PFSK-1 (cell line): ENCODE results near the gene IL10.

Experiments
- FOXP2 ChIP-seq: optimal IDR thresholded peaks from 2 replicates; pipeline ENCODE3; 2011; ENCODE audit warnings: borderline replicate concordance, control low read depth, inconsistent platforms; ENCODE audit not compliant: insufficient read depth; ENCODE audit errors: extremely low read length, extremely low read depth
- POLR2AphosphoS5 ChIP-seq: IDR thresholded peaks from 2 replicates; pipeline ENCODE4 v1.6.1; 2012; ENCODE audit warnings: low read depth, mild to moderate bottlenecking, control low read depth, low read length, moderate library complexity
- SIN3A ChIP-seq: IDR thresholded peaks from 2 replicates; pipeline ENCODE4 v1.6.1; 2012; ENCODE audit warnings: mild to moderate bottlenecking, low read length, moderate library complexity, borderline replicate concordance; ENCODE audit not compliant: insufficient read depth
- TAF1 ChIP-seq: IDR thresholded peaks from 2 replicates; pipeline ENCODE4 v1.6.1; 2012; ENCODE audit warnings: low read length, control low read depth, borderline replicate concordance; ENCODE audit not compliant: insufficient read depth
- TF ChIP-seq, protein P1 (sequence below), 2 experiments: IDR thresholded peaks; 2 replicates each; pipeline versions ENCODE4 v1.6.1 to v1.8.0; 2011 to 2012; ENCODE audit warnings: low read depth in 2 of 2, low read length in 2 of 2, control low read depth in 1 of 2, inconsistent platforms in 1 of 2, mild to moderate bottlenecking in 1 of 2, moderate library complexity in 1 of 2; ENCODE audit not compliant: insufficient read depth in 1 of 2

Gene IL10

DNA sequence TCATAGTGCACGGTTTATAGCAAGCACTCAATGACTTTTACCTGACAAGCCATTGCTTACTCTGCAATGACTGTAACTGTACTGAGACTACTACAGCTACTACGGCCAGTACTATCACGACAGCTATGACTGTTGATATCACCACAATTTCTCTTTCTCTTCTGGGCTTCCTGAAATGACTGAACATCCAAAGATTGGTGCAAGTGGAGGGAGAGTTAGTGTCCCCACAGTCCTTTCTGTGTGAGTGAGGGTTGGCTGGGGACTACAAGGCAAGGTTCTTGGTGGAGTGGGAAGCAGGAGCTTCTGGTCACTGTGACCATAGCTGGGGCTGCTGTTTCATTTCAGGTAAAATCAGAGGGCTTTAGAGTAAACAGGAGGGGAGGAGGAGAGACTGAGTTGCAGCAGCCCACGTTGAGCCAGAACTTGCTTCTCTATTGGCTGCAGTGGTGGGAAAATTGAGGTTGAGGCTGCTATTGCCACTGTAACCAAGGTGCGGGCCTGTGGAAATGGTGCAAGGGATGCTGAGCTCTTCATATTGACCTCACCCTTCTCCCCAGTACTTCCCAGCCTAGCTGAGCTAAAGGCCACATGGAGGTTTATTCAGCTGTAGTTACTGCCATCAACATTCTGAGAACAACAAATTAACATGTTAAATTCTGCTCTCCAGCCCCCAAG is 14.1 kb upstream of the IL10 start:
- TF ChIP-seq FOXP2 = no peak
- no peak for TF ChIP-seq TAF1
- TF ChIP-seq, protein P1, sequence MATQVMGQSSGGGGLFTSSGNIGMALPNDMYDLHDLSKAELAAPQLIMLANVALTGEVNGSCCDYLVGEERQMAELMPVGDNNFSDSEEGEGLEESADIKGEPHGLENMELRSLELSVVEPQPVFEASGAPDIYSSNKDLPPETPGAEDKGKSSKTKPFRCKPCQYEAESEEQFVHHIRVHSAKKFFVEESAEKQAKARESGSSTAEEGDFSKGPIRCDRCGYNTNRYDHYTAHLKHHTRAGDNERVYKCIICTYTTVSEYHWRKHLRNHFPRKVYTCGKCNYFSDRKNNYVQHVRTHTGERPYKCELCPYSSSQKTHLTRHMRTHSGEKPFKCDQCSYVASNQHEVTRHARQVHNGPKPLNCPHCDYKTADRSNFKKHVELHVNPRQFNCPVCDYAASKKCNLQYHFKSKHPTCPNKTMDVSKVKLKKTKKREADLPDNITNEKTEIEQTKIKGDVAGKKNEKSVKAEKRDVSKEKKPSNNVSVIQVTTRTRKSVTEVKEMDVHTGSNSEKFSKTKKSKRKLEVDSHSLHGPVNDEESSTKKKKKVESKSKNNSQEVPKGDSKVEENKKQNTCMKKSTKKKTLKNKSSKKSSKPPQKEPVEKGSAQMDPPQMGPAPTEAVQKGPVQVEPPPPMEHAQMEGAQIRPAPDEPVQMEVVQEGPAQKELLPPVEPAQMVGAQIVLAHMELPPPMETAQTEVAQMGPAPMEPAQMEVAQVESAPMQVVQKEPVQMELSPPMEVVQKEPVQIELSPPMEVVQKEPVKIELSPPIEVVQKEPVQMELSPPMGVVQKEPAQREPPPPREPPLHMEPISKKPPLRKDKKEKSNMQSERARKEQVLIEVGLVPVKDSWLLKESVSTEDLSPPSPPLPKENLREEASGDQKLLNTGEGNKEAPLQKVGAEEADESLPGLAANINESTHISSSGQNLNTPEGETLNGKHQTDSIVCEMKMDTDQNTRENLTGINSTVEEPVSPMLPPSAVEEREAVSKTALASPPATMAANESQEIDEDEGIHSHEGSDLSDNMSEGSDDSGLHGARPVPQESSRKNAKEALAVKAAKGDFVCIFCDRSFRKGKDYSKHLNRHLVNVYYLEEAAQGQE (IDR thresholded peaks at IDR 0.05; ENCODE audit: insufficient read depth in 1 of 2, low read depth in 2 of 2, low read length in 2 of 2) = no peak
- TF ChIP-seq POLR2AphosphoS5 = no peak
- TF ChIP-seq SIN3A = no peak

DNA sequence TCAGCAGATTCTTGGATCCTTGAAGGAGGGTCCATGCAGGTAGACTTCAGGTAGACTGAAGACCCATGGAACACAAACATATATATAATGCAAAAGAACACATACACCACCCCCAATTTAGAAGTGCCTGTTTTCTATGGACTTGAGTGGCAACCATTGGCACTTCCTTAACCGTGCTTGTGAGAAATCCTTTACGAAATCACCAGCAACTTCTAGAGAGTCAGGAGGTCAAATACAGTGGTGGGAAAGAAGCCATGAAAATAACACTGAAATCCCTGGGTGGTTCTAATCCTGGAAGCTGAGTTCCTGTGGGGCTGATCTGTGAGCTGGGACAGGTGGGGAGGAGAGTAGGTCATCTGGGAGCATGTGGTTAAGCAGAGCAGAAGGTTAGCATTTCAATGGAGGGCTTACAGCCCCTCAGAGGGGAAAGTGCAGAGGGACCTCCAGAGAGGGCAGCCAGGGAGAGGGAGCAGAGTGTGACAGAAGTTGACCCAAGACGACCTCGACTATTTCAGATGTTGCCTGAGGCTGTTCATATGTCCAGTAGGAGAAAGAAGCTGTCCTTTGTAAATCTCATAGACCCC is 13.0 kb upstream of the IL10 start:
- no peak for TF ChIP-seq SIN3A
- no peak for TF ChIP-seq FOXP2
- no peak for TF ChIP-seq POLR2AphosphoS5
- TF ChIP-seq, protein P1 (IDR thresholded peaks at IDR 0.05; ENCODE audit: insufficient read depth in 1 of 2, low read depth in 2 of 2, low read length in 2 of 2) = no peak
- TF ChIP-seq TAF1 = no peak

DNA sequence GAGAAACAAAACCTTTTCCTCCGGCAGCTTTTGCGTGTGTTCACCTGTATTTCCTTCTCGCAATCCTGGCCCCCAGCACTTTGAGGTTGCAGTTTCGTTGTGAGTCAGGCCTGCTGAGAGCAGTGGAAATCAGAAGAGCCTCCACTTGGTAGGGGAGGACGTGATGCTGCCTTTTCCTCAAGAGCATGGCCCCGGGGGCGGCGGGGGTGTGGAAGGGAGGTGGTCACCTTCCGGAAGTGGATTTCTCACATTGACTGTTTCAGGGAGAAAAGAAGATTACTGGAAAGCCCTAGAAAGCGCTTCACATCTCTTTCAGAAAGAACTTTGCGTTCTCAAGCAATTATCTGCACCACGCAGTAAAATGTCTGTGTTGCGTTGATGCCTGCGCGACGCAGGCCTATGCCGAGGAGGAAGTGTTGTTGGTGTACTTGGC is 12.2 kb upstream of the IL10 start:
- TF ChIP-seq SIN3A (no peak), POLR2AphosphoS5 (no peak), TAF1 (no peak), FOXP2 (no peak)
- TF ChIP-seq, protein P1 (IDR thresholded peaks at IDR 0.05; ENCODE audit: insufficient read depth in 1 of 2, low read depth in 2 of 2, low read length in 2 of 2) = no peak

DNA sequence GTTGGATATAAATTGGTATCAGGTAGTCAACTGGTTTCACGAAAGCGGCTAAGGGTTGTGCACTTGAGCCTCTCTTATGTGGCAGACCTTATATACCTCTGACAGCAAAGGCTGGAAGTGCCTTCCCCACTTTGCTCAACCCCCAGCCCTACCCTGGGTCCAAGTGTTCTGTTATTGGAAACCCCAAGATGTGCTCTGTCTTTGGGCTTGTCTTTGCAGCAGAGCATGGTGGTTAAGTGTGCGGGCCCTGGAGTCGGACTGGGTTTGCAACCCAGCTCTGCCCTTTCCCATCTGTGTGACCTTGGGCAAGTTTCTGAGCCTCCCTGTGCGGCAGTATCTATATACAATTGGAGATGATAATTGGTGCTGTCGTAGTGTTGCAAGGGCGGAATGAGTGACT is 11.2 kb upstream of the IL10 start:
- no peak for TF ChIP-seq TAF1
- no peak for TF ChIP-seq POLR2AphosphoS5
- TF ChIP-seq, protein P1 (IDR thresholded peaks at IDR 0.05; ENCODE audit: insufficient read depth in 1 of 2, low read depth in 2 of 2, low read length in 2 of 2) = no peak
- TF ChIP-seq FOXP2 = no peak
- TF ChIP-seq SIN3A = no peak

DNA sequence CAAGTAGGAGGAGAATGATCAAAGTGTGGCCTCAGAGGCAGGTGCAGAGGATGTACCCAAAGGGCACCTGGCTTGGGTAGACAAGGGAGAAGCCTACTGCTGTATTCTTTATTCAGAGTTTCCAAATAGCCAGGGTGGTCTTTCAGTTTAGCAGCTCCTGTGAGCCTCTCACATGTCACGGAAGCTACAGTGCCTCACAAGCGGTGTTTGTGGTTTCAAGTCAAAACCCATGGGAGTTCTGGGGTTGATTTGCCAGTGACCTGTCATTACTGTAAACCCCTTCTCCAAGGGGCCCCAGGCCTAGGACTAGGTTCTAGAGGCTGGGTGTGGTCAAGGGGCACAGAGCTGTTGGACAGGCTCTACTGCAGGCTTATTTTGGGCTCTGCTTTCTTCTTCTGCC is 10.2 kb upstream of the IL10 start:
- TF ChIP-seq FOXP2 = no peak
- TF ChIP-seq POLR2AphosphoS5 = no peak
- TF ChIP-seq, protein P1 (IDR thresholded peaks at IDR 0.05; ENCODE audit: insufficient read depth in 1 of 2, low read depth in 2 of 2, low read length in 2 of 2) = no peak
- no peak for TF ChIP-seq SIN3A
- TF ChIP-seq TAF1 = no peak
